Measurements from ENCODE around the gene NPFFR2.
"Not testable (repeated sequence)": the region's sequence is repeated elsewhere in the genome, so short reads cannot be mapped to it uniquely, and the experiment has no call there.

Gene NPFFR2

GRCh38 chr4:72077346-72077745, 45.5 kb downstream of the NPFFR2 start:
- DNase-seq (ENCODE audit: insufficient read length, low spot score) (no peak), FAIRE-seq (no peak)
- no peak for TF ChIP-seq CTCF (IDR thresholded peaks at IDR 0.05; ENCODE audit: insufficient read depth, missing control alignments)

- TF ChIP-seq CTCF (IDR thresholded peaks at IDR 0.05; ENCODE audit: insufficient read depth, missing control alignments) = no peak
- FAIRE-seq (no peak), DNase-seq (ENCODE audit: insufficient read length, low spot score) (no peak)
These were observed 52.8 kb downstream of the NPFFR2 start for GRCh38 chr4:72084587-72085011.

- DNase-seq (ENCODE audit: insufficient read length, low spot score); FAIRE-seq: not testable (repeated sequence)
These were observed 58.8 kb downstream of the NPFFR2 start for GRCh38 chr4:72090606-72091005.

GRCh38 chr4:72094059-72094797, 62.4 kb downstream of the NPFFR2 start:
- no peak for FAIRE-seq
- no peak for DNase-seq (ENCODE audit: insufficient read length, low spot score)
- TF ChIP-seq CTCF (IDR thresholded peaks at IDR 0.05; ENCODE audit: insufficient read depth, missing control alignments) = no peak

GRCh38 chr4:72107456-72107855, 75.7 kb downstream of the NPFFR2 start:
- DNase-seq (ENCODE audit: insufficient read length, low spot score) (no peak), FAIRE-seq (no peak)
- TF ChIP-seq CTCF (IDR thresholded peaks at IDR 0.05; ENCODE audit: insufficient read depth, missing control alignments) = no peak

- no peak for TF ChIP-seq CTCF (IDR thresholded peaks at IDR 0.05; ENCODE audit: insufficient read depth, missing control alignments)
- DNase-seq (ENCODE audit: insufficient read length, low spot score) (no peak), FAIRE-seq (no peak)
These were observed 77.6 kb downstream of the NPFFR2 start for GRCh38 chr4:72109364-72109763.

GRCh38 chr4:72109959-72110497, 78.2 kb downstream of the NPFFR2 start:
- FAIRE-seq (no peak), DNase-seq (ENCODE audit: insufficient read length, low spot score) (no peak)
- TF ChIP-seq CTCF (IDR thresholded peaks at IDR 0.05; ENCODE audit: insufficient read depth, missing control alignments) = no peak

All from D721Med (cell line).